Adipocyte (in vitro differentiated cells): ENCODE results near the gene THRB.
"Not testable (repeated sequence)": the region's sequence is repeated elsewhere in the genome, so short reads cannot be mapped to it uniquely, and the experiment has no call there.

Source experiments
- DNase-seq: peaks from one replicate; pipeline ENCODE4 v3.0.0-alpha.2; 2015; ENCODE audit warnings: low read depth
- H3K27me3 ChIP-seq: replicated peaks from 2 replicates; pipeline ENCODE4 v1.7.0; 2013; ENCODE audit warnings: mild to moderate bottlenecking, low read length, moderate library complexity; ENCODE audit not compliant: control insufficient read depth, insufficient read depth
- H3K36me3 ChIP-seq: 2 replicates; pipeline ENCODE4 v1.7.0; 2013; ENCODE audit warnings: low read length, mild to moderate bottlenecking, moderate library complexity; ENCODE audit not compliant: control insufficient read depth, insufficient read depth, severe bottlenecking
- H3K4me1 ChIP-seq: 2 replicates; pipeline ENCODE4 v1.7.0; 2013; ENCODE audit warnings: mild to moderate bottlenecking, low read length, moderate library complexity; ENCODE audit not compliant: control insufficient read depth, insufficient read depth
- H3K4me3 ChIP-seq: 2 replicates; pipeline ENCODE4 v1.7.0; 2013; ENCODE audit warnings: mild to moderate bottlenecking, low read length, moderate library complexity
- H3K9ac ChIP-seq: 2 replicates; pipeline ENCODE4 v1.7.0; 2013; ENCODE audit warnings: mild to moderate bottlenecking, low read length, moderate library complexity
- H3K9me3 ChIP-seq: 2 replicates; pipeline ENCODE4 v1.7.0; 2013; ENCODE audit warnings: mild to moderate bottlenecking, low read length, moderate library complexity; ENCODE audit not compliant: control insufficient read depth

The THRB gene

DNA sequence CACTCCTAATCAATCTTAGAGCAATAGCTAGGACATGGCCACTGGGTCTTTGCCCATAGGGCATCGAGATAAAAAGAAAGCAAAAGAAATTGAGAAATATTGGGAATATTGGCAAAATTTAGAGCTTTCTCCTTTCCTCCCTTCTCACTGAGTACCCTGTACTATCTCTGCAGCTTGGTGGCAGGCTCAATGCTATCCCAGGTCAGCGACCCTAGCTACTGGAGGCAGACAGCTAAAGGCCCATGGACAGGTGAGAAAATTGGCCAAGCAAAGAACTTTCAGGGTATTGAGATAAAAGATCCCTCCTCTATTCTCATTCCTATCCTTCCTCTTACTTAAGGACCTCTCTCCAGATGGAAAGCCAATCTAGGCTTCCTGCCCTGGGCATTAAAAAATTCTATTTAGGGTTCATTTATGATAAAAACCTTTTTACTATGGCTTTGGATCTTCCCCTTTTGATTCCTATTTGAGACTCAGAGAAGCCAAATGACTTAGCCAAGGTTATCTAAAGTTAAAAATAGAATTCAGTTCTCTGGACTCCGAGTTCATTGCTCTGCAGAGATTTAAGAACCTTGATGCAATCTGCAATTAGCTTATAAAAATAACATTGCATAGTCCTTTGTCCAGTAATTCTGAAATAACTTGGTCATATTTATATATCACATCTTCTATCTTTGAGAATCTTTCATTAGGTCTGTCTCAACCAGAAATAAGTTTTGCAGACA is 75.4 kb downstream of the THRB start:
- DNase-seq, result no peak

DNA sequence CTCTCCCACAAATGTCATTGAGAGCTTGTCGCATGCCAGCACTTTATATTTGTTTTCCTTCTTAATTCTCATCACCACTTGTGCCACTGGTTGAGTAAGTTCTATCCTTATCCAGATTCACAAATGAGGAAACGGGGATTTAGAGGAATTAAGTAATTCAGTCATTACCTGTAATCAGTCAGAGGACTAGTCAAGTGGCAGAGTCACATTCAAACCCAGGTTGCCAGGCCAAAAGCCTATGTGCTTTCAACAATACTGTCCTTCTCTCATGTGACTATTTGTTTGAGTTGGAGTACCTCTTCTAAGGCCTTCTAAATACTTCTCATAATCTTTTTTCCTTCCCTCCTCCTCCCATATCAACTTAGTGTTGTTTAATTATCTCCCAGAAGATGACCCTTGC is 76.9 kb downstream of the THRB start:
- Histone ChIP-seq H3K9ac (no peak overlapping the region), H3K4me1 (peaks cover 8% of the 10 kb centered on the region), H3K4me3 (no peak overlapping the region), H3K27me3 (no peaks in the 10 kb centered on the region), H3K36me3 (no peaks in the 10 kb centered on the region), H3K9me3 (no peaks in the 10 kb centered on the region)
- DNase-seq, result no peak

More for the DNA sequence above, 75.4 kb downstream of the THRB start:
- H3K4me1 ChIP-seq, result peaks cover 8% of the 10 kb centered on the region
- no peak overlapping the region for H3K9ac ChIP-seq
- no peak overlapping the region for H3K4me3 ChIP-seq
- no peaks in the 10 kb centered on the region for H3K9me3 ChIP-seq
- H3K36me3 ChIP-seq, result no peaks in the 10 kb centered on the region
- no peaks in the 10 kb centered on the region for H3K27me3 ChIP-seq

DNA sequence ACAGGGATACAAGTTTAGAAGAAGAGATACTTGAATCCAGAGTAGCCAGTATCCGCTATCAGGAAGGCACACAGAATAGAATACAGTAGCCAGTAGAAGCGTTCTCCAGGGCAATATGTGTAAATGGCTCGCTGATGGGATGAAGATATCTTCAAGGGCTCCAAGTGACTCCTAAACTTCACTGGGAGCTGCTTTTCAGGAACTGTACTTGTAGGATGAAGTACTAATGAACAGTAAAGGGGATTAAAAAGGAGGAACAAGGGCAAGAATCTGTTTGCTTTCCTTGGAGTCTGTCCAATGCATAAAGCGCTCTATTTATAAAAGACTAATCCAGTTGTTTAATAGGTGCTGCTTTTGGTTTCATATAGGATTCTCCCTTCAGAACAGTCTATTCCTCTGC is 78.4 kb downstream of the THRB start:
- Histone ChIP-seq H3K27me3 (no peaks in the 10 kb centered on the region), H3K4me3 (no peak overlapping the region), H3K9ac (no peak overlapping the region), H3K9me3 (no peaks in the 10 kb centered on the region), H3K4me1 (peaks cover 8% of the 10 kb centered on the region), H3K36me3 (no peaks in the 10 kb centered on the region)
- DNase-seq, result no peak

DNA sequence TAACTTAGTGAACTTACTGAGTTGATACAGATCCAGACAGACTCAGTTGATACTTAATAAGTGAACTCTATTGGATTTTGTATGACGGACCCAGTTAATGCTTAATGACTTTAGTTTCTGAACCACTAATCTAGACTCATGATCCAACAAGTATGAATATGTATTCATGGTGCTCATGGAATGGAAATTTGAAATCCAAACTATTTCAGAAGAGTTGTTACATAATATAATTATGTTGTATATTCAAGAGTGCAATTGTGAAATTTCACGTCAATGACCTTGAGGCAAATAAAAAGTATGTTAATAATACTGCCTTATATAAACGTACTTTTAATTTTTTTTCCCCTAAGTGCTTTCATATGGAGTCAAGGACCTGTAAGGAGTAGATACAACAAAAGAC is 78.8 kb downstream of the THRB start:
- Histone ChIP-seq H3K27me3 (no peaks in the 10 kb centered on the region), H3K4me3 (no peak overlapping the region), H3K4me1 (peaks cover 8% of the 10 kb centered on the region), H3K9me3 (no peaks in the 10 kb centered on the region), H3K36me3 (no peaks in the 10 kb centered on the region), H3K9ac (no peak overlapping the region)
- DNase-seq, result no peak

DNA sequence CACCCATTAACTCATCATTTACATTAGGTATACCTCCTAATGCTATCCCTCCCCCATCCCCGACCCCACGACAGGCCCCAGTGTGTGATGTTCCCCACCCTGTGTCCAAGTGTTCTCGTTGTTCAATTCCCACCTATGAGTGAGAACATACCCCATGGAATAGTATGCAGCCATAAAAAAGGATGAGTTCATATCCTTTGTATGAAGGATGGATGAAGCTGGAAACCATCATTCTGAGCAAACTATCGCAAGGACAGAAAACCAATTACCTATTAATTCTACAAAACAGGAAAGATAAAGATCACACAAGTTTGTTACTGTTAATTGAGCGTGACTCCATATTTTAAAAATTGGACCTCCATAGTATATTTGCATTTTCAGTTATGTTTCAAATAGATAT is 81.0 kb downstream of the THRB start:
- DNase-seq, H3K36me3 ChIP-seq, H3K4me3 ChIP-seq, H3K9me3 ChIP-seq, H3K27me3 ChIP-seq, H3K9ac ChIP-seq, H3K4me1 ChIP-seq: not testable (repeated sequence)

DNA sequence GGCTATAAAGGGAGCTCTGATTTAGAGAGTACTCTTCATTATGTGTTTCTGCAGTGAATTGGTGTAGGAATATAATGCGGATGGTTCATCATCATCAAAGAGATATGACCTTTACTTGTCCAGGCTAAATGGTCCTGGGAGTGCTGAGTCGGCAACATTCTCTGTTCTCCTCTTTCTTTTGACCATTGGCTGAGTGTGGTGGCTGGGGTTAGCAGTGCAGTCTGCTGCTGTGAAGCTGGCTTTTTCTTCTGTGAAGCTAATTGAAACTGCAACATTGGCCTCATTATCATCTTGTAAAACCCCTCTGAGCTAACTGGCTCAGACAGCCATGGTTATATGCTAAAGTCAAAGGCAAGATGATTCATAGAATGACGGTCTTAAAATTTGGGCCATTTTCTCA is 83.8 kb downstream of the THRB start:
- no peaks in the 10 kb centered on the region for H3K4me1 ChIP-seq
- H3K9ac ChIP-seq, result no peak overlapping the region
- no peaks in the 10 kb centered on the region for H3K9me3 ChIP-seq
- no peaks in the 10 kb centered on the region for H3K27me3 ChIP-seq
- H3K36me3 ChIP-seq, result no peaks in the 10 kb centered on the region
- DNase-seq, result no peak
- H3K4me3 ChIP-seq, result no peak overlapping the region

DNA sequence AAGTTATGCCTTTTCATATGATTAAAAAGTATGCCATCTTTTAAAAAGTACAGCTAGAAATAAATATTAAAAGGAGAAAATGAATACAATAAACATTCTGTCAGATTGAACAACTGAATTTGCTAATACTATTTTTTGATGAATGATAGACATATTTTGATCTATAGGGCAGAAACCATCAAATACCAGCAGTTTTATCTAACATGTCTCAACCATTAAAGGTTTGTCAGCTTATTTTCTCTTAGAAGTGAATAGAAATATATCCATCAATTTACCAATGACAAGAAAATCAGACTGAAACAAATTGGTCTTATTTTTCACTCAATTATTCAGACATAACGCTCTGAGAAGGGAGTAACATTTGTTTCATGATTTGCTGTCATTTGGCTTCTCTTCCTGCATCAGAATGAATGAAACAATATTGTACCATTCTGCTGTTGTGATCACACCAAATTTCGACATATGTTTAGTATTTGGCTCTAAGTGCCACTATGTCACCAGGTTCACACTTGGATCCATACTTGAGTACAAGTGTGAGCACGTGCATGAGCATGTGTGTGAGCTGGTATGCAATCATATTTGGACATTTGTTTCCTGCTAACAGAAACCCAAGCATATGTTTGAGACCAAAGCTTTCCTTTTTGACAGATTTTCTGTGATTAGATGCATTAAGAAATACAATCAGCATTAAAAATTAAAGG is 86.5 kb downstream of the THRB start:
- no peaks in the 10 kb centered on the region for H3K36me3 ChIP-seq
- no peaks in the 10 kb centered on the region for H3K4me1 ChIP-seq
- DNase-seq, result no peak
- no peaks in the 10 kb centered on the region for H3K9me3 ChIP-seq
- no peak overlapping the region for H3K4me3 ChIP-seq
- no peaks in the 10 kb centered on the region for H3K27me3 ChIP-seq
- no peak overlapping the region for H3K9ac ChIP-seq

DNA sequence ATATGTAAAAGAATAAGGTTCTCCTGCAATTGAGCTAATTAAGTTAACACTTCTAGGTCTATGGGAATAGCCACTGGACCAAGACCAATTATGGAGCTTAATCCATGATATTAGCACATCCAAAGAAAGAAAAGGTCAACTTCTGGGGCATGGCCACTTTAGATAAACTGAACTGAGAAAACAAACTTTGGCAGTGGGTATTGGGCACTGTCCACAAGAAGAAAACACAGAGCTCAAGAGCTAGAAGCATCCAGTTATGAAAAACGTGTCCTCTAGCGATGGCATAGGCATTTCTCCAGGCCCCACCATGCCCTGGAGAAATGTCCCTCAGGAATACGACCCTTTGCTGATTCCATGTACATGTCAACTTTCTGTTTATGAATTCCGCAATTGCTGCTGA is 87.8 kb downstream of the THRB start:
- no peak overlapping the region for H3K4me3 ChIP-seq
- no peaks in the 10 kb centered on the region for H3K27me3 ChIP-seq
- DNase-seq, result no peak
- no peaks in the 10 kb centered on the region for H3K4me1 ChIP-seq
- H3K9me3 ChIP-seq, result no peaks in the 10 kb centered on the region
- H3K9ac ChIP-seq, result no peak overlapping the region
- H3K36me3 ChIP-seq, result no peaks in the 10 kb centered on the region

DNA sequence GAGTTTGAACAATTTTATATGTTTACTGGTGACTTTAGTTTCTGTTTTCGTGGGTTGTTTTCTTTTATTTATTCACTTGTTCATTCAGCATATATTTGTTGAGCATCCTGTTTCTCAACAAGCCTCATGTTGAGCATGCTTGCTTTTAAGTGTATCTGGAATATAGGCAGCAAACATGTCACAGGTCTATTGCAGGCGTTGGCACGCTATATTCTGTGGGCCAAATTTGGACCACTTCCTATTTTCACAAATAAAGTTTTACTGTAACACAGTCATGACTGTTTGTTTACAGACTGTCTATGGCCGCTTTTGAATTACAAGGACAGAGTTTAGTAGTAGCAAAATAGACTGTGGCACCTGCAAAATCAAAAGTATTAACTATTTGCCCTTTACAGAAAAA is 89.6 kb downstream of the THRB start:
- no peak overlapping the region for H3K9ac ChIP-seq
- DNase-seq, result no peak
- H3K27me3 ChIP-seq, result no peaks in the 10 kb centered on the region
- no peaks in the 10 kb centered on the region for H3K36me3 ChIP-seq
- no peaks in the 10 kb centered on the region for H3K9me3 ChIP-seq
- no peak overlapping the region for H3K4me3 ChIP-seq
- peaks cover 6% of the 10 kb centered on the region for H3K4me1 ChIP-seq

DNA sequence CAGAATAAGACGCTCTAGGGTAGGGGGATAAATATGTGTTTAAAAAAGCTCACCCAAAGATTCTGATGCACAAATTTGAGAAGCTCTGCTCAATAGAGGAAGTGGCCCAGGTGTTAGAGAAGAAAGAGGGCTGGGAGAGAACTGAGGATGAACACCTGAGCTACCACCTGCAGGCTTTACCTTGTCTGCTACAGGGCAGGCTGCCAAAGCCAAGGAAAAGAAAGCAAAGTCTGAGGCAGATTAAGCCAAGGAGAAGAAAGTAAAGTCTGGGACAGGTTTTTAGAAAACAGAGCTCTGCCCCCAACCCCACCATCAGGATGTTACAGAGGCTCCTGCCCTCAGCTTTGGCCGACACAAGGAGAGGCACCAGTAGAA is 92.9 kb downstream of the THRB start:
- Histone ChIP-seq H3K4me1 (peaks cover 6% of the 10 kb centered on the region), H3K27me3 (no peaks in the 10 kb centered on the region), H3K36me3 (no peaks in the 10 kb centered on the region), H3K4me3 (no peak overlapping the region), H3K9ac (no peak overlapping the region), H3K9me3 (no peaks in the 10 kb centered on the region)
- DNase-seq, result no peak

DNA sequence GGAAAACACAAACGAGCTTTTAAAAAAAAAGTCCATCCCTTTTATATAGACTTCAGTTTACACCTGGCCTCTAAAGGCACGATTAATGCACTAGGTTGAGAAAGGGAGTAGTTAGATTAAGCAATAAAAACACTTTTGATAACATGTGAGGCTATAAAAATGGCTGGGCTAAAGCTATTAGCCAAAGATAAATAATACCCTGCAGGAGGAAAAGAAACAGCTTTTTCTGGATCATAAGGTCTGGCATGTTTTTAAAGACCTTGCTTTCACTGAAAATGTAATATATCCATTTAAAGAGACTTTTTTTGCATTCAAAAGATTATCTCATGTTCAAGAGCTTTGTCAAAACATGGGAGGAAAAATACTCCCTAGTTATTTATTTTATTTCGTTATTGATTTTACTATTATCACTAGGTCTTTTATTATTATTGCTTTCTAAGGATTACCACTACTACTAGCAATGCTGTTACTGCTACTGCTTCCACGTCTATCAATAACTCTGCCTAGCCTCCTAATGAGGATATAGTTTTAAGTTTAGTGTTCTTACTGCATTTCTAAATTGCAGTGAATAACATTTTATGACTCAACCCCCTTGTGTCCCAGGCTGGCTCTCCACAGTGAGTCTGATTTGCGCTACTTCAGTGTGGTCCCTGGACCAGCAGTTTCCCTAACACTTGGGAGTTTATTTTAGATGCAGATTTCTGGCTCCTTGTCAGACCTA is 93.4 kb downstream of the THRB start:
- no peaks in the 10 kb centered on the region for H3K9me3 ChIP-seq
- H3K4me1 ChIP-seq, result peaks cover 6% of the 10 kb centered on the region
- no peak overlapping the region for H3K9ac ChIP-seq
- H3K36me3 ChIP-seq, result no peaks in the 10 kb centered on the region
- DNase-seq, result no peak
- no peaks in the 10 kb centered on the region for H3K27me3 ChIP-seq
- no peak overlapping the region for H3K4me3 ChIP-seq
